Fibroblast of skin of scalp (primary cell): ENCODE results near the gene TOR1B.

Experiments used
- DNase-seq: peaks from one replicate; pipeline ENCODE4 v3.0.0-alpha.2; 2013

Gene TOR1B

GRCh38 chr9:129845373-129845772, 42.4 kb downstream of the TOR1B start:
- DNase-seq: no peak

GRCh38 chr9:129848712-129849441, 45.9 kb downstream of the TOR1B start:
- DNase-seq: no peak

GRCh38 chr9:129849901-129850300, 46.9 kb downstream of the TOR1B start:
- DNase-seq: no peak

- peak; percentile 37 for DNase-seq
Observed at GRCh38 chr9:129850821-129851550, 48.0 kb downstream of the TOR1B start.

GRCh38 chr9:129851821-129852220, 48.8 kb downstream of the TOR1B start:
- no peak for DNase-seq

- no peak for DNase-seq
Observed at GRCh38 chr9:129852579-129852978, 49.6 kb downstream of the TOR1B start.

- no peak for DNase-seq
Observed at GRCh38 chr9:129853614-129854013, 50.6 kb downstream of the TOR1B start.

GRCh38 chr9:129854588-129855110, 51.7 kb downstream of the TOR1B start:
- no peak for DNase-seq

- no peak for DNase-seq
Observed at GRCh38 chr9:129857207-129857606, 54.2 kb downstream of the TOR1B start.

GRCh38 chr9:129858167-129858962, 55.4 kb downstream of the TOR1B start:
- no peak for DNase-seq
